ENCODE measurements around the gene PRR33.
A peak's percentile ranks its signal among the peaks of the same experiment; 100 is the strongest.
"Not testable (repeated sequence)": the region's sequence is repeated elsewhere in the genome, so short reads cannot be mapped to it uniquely, and the experiment has no call there.

PRR33 gene

DNA sequence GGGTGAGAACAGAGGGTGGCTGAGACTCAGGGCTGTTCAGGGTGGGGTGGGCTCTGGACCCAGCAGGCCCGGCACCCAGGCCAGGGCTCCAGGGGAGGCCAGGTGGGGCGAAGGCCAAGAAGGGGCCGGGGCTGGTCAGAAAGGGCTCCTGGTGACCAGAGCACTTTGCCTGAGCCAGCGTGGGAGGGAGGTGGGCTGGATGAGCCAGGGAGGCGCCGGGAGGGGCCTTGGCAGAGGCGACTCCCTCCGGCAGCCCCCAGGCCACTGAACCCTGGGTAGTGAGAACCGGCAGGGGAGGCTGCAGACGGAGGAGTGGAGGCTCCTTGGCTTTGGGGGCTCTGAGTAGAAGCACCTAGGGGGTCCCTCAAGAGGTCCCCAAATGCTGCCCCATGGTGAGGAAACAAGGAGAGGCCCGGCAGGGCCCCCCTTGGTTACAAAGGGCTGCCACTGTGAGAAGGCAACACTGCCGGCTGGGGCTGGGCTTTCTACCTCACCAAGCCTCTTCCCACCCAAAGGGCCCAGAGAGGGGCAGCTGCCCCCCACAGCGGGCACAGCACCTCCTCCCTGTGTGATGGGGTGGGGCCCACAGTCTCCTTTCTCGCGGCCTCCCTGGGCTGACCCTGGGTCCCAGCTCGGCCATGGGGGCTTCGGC is 17.1 kb downstream of the PRR33 start:
- DNase-seq: not testable (repeated sequence)

DNA sequence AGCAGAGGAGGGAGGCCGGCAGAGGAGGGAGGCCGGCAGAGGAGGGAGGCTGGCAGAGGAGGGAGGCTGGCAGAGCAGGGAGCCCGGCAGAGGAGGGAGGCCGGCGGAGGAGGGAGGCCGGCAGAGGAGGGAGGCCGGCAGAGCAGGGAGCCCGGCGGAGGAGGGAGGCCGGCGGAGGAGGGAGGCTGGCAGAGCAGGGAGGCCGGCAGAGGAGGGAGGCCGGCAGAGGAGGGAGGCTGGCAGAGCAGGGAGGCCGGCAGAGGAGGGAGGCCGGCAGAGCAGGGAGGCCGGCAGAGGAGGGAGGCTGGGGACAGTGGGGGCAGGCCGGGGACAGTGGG is 17.9 kb downstream of the PRR33 start:
- DNase-seq: not testable (repeated sequence)

DNA sequence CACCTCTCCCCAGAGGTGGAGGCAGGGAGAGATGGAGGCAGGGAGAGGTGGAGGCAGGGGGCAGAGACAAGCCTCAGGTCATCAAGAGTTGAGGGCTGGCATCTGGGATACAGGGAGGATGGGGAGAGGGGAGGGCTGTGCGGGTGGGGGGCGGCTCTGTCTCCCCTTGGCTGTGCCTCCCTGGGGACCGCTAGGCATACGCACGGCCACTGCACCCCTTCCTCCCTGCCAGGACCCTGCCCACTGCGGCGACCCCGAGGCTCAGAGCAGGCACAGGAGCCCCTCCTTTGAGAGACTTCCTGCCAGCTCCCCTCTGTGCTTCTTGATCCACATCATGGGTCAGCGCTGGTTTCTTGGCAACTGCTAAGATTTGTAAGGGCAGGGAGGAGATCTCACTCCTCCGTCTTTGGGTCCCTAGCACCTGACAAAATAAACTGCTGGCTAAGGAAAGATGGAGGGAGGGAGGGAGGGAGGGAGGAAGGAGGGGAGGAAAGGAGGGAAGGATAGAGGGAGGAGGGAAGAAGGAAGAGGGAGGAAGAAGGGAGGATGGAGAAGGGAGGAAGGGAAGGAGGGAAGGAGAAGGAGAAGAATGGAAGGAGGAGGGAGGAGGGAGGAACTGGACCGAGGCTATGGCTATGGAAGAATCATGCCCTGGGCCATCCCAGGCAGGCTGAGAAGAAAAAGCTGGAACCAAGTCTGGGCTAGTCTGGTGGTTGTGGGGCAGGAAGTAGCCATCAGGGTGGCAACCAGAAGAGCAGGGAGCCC is 18.5 kb downstream of the PRR33 start:
- DNase-seq: no peak

DNA sequence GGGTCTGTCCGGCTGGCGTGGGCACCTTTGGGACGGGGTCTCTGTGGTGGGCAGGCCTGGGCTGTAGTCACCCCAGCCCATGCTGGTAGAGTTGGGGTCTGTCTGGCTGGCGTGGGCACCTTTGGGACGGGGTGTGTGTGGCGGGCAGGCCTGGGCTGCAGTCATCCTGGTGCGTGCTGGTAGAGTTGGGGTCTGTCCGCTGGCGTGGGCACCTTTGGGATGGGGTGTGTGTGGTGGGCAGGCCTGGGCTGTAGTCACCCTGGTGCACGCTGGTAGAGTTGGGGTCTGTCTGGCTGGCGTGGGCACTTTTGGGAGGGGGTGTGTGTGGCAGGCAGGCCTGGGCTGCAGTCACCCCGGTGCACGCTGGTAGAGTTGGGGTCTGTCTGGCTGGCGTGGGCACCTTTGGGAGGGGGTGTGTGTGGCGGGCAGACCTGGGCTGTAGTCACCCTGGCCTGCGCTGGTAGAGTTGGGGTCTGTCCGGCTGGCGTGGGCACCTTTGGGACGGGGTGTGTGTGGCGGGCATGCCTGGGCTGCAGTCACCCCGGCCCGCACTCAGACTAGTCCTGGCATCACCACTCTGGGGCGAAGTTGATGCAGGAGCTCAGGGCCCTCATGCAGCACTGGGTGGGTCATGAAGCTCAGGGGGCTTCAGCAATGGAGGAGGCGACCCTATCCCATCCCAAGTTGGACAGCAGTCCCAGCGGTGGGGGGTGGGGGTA is 19.3 kb downstream of the PRR33 start:
- no peak for DNase-seq

DNA sequence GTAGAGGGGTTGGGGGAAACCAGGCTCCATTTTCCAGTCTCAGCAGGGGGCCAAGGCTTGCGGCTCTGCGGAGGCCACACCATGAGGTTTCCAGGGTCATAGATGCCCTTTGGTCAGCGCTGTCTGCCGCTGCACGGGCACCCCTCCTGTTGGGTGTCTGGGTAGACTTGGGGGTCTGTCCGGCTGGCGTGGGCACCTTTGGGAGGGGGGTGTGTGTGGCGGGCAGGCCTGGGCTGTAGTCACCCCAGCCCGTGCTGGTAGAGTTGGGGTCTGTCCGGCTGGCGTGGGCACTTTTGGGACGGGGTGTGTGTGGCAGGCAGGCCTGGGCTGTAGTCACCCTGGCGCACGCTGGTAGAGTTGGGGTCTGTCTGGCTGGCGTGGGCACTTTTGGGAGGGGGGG is 20.2 kb downstream of the PRR33 start:
- DNase-seq: no peak

DNA sequence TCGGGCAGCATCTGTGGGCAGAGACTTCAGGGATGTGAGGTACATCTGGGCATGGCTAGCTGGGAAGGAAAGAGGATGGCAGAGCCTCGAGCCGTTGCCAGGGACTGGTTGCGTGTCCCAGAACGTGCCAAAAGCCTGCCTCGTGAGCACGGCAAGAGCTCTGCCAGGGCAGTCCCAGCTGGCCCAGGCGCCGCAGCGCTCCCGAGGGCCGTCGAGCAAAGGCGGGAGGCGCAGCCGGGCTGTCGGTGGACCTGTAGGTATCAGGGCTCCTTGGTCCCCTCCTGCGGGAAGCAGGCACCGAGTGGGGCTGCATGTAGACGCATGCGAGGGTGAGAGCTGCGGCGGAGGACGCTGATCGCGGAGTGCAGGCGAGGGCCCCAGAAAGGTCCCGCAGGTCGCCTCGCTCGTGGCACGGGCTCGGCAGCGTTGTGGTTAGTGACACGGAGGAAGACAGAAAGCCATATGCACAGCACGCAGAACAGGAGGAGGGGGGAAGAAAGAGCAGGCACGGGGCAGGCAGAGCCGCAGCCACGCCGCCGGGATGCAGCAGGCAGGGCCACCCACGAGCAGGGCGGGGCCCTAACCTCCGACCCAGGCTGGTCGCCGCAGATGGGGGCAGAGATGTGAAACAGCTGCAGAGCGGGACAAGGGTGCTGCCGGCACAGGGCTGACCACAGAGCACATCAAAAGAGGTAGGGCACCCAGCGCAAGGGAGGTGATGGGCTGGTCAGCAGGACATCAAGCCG is 20.8 kb downstream of the PRR33 start:
- peak in 2 of 6 experiments; percentile 17 to 32 for DNase-seq

DNA sequence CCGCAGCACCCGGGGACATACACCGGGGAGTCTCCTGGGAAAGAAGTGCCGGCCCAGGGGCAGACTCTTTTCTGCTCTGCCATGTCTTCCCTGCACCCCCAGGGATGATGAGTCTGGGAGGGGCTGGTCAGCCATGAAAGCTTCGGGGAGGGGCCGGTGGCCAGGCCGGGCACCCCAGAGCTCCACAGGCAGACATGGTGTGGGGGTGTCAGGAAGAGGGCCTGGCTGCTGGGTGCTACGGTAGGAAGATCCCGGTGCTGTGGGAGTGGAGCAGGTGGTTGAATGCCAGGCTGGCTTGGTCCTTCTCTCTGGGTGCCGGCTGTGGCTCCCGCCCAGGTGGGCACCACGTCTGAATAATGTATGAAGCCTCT is 21.4 kb downstream of the PRR33 start:
- DNase-seq: no peak

DNA sequence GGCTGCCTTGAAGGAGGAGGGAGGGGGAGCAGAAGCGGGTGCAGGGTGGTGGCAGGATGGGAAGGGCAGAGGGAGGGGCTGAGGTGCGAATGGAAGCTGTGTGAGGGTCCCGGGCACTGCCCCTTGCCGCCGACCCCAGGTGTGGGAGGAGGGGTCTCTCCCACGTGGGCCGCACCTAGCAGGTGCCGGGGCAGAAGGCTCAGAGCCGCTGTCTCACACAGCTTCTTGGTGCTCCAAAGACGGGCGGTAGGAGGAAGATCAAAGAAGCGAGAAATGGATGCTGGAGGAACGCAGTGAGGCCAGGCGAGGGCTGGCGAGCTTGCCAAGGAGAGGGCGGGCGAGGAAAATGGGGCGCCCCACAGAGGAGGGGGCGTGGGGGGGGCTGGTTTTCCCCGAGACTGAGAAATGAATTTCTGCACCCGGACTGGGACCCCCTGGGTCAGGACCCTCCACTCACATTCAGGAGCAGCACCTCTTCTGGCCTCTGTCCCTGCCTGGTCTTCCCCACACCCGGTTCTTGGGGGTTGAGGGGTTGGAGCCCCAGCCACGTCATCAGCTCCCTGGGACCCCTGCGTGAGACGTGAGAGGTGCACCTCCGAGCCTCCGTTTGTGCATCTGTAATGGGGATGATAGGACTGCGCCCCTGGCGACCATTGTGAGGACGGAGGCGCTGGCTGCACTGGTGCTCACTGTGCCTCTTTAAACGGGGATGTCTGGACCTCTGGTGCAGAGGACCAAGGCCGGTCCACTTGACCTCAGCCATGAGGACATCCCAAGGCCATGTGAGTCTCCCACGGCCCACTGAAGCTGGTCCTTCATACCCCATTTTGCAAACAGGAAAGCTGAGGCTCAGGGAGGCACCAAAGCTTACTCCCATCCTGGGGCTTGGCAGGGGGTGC is 22.0 kb downstream of the PRR33 start:
- DNase-seq: no peak

DNA sequence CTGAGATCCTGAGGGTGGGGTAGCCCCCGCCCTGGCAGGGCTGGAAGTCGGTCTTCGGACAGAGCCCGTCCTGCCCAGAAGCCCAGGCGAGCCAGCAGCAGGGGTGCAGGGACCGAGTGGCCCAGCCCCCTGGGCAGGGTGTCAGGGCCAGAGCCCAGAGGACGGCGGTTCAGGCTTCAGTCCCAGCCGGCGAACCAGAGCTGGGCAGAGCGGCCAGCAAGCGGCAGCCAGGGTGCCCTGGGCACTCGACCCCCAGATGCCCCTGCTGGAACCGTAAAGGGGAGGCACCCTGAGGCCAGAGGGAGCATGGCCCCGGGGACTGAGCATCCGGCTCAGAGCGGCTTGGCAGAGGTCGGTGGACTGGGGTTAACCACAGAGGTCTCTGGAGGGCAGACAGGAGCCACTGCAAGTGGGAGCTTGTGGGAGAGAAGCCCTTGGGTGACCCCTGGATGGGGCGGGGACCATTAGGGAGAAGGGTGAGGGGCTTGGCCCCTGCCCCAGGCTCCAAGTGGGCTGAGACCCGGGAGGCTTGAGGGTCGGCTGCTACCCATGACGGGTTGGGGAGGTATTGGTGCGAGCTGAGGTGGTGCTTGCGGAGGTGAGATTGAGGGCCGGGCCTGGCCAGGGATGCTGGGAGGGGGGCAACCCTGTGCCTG is 22.9 kb downstream of the PRR33 start:
- no peak for DNase-seq

DNA sequence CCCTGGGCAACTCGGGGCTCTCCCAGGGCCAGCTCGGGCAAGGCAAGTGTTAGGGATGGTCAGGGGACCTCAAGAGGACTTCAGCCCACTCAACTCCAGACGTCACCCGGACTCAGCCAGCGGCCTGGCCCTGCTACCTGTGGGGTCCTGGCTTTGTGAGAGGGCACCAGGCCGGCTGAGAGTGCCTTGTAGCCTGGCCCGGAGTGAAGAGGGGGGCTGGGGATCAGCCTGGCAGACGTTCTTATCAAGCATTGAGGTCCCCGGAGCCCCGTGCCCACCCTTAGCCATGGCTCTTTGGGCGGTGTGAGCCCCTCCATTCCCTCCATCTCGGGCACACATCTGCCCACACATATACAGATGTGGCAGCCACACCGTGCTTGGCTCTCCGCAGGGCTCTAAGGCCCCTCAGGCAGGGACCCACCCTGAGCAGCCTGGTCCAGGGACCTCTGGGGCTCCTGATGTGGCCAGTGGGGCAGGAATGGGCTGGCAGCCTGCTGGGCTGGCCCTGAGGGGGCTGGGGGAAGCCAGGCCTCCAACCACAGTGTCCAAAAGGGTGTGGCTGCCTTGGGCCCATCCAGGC is 23.5 kb downstream of the PRR33 start:
- no peak for DNase-seq

DNA sequence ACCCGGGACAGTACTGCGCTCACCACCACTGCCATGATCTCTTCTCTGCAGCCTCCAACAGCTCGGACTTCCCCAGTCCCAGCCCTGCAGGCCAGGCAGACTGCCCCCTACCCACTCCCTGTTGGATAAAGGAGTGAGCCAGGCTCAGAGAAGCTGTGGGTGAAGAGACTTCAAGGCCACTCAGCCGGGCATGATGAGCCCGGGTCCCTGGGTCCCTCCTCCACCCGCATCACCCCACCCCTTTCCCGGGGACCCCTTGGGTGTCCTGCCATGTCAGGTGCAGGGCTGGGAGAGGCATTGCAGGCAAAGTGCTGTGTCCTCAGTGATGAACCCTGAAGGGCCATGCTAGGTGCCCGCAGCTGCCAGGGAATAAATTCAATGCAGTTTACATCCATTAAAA is 24.3 kb downstream of the PRR33 start:
- DNase-seq: no peak

DNA sequence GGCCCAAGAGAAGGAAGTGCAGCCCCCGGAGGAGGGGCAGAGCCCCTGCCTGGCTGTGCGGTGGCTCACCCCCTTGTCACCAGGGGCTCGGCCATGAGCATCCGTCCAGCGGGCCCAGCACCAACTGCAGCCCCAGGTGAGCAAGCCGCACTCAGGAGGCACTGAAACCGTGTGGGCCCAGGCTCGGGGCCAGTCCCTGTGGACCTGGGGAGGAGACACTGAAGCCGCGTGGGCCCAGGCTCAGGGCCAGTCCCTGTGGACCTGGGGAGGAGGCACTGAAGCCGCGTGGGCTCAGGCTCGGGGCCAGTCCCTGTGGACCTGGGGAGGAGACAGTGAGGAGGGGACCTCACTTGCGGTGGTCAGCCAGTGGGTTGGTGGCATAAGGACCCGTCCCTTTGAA is 24.9 kb downstream of the PRR33 start:
- DNase-seq: no peak

DNA sequence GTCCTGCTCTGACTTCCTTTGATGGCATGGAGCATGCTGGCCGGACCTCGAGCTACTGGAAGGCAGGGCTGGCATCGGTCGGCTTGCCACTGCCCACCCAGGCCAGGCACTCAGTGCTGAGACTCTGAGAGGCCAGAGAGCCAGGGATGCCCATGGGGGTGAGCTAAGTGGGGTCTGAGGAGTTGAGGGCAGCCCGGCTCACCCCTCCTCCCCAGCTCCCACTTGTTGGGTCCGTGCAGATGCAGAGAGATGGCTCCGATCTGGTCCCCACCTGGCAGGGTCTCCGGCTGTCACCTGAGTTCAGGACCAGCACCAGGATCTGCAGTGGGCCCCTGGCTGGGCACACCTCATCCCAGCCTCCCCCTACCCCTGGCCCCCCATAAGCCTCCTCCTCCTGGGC is 25.5 kb downstream of the PRR33 start:
- no peak for DNase-seq

DNA sequence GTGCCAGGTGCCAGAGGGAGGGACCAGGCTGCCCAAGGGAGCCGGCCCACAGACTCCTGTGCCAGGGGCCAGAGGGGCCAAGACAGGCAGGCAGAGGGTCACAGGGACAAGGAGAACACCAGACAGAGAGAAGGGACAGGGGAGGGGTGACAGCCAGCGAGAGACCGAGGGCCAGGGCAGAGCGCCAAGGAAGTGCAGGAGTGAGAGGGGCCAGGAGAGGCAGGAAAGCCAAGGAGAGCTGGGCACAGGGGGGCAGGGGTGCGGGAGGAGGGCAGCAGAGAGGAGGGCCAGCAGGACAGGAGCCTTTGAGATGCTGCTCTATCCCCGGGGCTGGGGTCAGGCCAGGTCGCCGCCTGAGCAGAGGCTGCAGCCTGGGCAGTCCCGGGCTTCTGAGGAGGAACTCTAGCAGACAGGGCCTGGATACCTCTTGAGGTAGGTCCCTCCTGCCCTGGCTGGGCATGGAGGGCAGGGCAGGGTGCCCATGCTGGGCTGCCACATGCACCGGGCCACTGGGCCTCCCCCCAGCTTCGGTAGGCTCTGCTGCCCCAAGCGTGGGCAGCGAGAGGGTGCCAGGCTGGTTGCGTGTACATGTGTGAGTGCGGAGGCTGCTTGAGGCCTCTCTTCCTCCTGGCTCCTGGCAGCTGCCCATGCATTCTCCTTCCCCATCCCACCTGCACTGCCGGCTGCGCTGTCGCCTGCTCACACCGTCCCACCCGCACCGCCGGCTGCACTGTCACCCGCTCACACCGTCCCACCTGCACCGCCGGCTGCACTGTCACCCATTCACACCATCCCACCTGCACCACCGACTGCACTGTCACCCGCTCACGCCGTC is 26.6 kb downstream of the PRR33 start:
- no peak for DNase-seq

DNA sequence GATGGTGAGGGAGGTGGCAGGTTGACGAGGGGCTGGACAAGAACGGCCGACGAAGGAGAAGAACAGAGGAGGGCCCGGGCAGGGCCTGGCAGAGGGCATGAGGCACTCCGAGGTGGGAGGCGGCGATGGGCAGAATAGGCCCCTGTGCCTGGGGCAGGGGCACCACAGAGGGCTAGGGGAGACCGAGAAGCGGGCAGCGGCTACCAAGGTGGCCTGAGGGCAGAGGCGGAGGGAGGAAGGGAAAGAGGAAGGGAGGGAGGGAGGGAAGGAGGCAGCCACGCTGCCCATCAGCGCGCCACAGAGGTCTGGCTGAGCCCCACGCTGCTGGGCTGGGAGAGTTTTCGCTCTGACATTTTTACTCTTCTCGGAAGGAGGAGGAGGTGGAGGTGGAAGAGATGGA is 27.5 kb downstream of the PRR33 start:
- DNase-seq: no peak

DNA sequence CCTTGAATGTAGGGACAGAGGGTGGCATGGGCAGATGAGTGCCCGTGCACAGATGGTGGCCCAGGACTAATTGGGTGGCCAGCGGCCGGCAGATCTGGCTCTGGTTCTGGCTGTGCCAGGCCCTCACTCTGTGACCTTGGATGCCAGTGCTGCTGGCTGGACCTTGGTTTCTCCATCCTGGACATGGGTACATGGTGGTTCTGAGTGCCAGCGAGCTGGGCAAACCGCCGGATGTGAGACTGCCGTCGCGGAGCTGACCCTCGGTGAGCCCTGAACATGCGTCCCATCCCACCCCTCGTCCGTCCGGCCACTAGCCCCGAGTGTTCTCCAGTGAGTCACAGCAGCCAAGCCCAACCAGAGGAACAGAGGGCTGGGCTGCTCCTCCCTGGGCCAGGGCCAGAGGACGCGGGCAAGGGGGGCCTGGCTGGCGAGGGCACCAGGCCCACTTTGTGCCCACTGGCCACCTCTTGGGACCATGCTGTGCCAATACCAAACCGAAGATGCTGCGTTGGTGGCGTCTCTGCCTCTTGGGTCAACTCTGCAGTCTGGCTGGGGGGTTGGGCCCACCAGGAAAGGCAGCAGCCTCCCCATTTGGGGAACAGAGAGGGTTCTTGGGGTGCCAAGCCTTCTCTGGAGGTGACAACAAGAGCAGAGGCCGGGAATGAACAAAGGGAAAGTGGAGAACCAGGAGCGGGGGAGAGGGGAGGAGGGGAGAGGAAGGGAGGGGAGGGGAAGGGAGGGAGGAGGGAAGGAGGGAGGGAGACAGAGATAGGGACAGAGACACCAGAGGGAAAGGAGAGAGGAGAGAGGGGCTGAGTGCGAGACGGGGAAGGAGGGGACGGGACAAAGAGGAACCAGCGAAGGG is 28.1 kb downstream of the PRR33 start:
- no peak for DNase-seq

DNA sequence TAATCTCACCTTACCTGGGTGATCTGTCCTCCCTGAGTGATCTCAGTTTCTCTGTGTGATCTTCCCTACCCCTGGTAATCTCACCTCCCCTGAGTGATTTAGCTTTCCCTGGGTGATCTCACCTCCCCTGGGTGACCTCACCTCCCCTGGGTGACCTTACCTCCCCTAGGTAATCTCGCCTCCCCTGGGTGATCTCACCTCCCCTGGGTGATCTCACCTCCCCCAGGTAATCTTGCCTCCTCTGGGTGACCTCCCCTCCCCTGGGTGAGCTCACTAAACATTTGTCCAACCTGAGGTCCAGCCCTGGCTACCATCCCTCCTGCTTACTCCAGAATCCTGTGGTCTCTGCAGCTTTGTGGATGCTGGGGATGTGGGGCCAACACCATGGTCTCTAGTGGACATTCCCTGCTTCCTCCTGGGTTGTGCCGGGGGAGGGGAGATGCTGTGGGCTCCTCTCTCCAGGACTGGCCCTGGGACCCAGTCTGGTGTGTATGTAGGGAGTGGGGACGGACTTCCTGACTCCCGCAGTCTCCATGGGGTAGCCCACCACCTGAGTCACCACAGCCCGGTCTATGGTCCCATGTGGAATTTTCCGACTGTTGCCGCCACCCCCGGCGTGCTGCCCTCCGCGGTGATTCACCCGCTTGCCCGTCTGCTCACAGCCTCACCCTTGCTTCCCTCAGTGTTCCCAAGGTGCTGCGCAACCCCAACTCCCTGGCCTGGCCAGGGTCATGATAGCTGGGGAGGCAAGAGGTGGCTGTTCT is 28.9 kb downstream of the PRR33 start:
- no peak for DNase-seq
